ENCODE data around the gene NEURL1. TPM values are rescaled to one million over a fixed set of nuclear protein-coding genes. Genes with fewer than 3 reads are reported as not detected.

Gene NEURL1
- total RNA-seq, 1 experiment from 2014 or later, result 0.10 TPM

- Histone ChIP-seq H3K4me1 (ENCODE audit: control insufficient read depth, insufficient read depth, low read length) (no peaks in the 10 kb centered on the region), H3K4me3 (ENCODE audit: low read depth in 2 of 2, low read length in 2 of 2) (no peak within 1 kb of the TSS), H3K36me3 (ENCODE audit: control insufficient read depth, insufficient read depth, low read length) (no peaks in the 10 kb centered on the region), H3K27me3 (ENCODE audit: control insufficient read depth, insufficient read depth, low read length) (no peaks in the 10 kb centered on the region), H3K9me3 (ENCODE audit: control insufficient read depth, insufficient read depth, low read depth, low read length) (no peaks in the 10 kb centered on the region), H3K27ac (ENCODE audit: low read length) (no peak within 1 kb of the TSS)
- CTCF ChIA-PET, result no interaction called here
- DNase-seq (ENCODE audit: low read depth, low spot score) (no peak), ATAC-seq (peak; percentile 17; the same call in 1 of the 2 replicates)
- in situ Hi-C loops (cut with HindIII; ENCODE audit: low pct_unique_long_range_greater_than_20kb, low sequenced_read_pairs) (no loop called here), intact Hi-C loops (cut with micrococcal nuclease; ENCODE audit: unreplicated experiment) (no loop called here)
- TF ChIP-seq CTCF (IDR thresholded peaks at IDR 0.05) (no peak), POLR2AphosphoS5 (IDR thresholded peaks at IDR 0.05; ENCODE audit: low read depth, low read length) (no peak), SIN3A (IDR thresholded peaks at IDR 0.05; ENCODE audit: borderline replicate concordance, insufficient read depth, low read depth, low read length) (no peak), TCF7L2 (IDR thresholded peaks at IDR 0.05; ENCODE audit: low read depth, low read length) (no peak), REST (IDR thresholded peaks at IDR 0.05; ENCODE audit: insufficient read depth in 1 of 2, low read depth in 2 of 2, low read length in 1 of 2) (no peak)
- POLR2A ChIA-PET, result no interaction called here
- no TSS peak for BruUV-seq (replicated peaks)
Observed at GRCh38 chr10:103458720-103459119, 34.8 kb upstream of the NEURL1 start, which contains the start of gene CALHM1. CALHM1 (minus strand) TSS chr10:103458900; CDS start chr10:103458751, 149 bp downstream.

- Histone ChIP-seq H3K27ac (ENCODE audit: low read length) (no peak overlapping the region), H3K9me3 (ENCODE audit: control insufficient read depth, insufficient read depth, low read depth, low read length) (no peaks in the 10 kb centered on the region), H3K27me3 (ENCODE audit: control insufficient read depth, insufficient read depth, low read length) (no peaks in the 10 kb centered on the region), H3K4me3 (ENCODE audit: low read depth in 2 of 2, low read length in 2 of 2) (no peak overlapping the region), H3K36me3 (ENCODE audit: control insufficient read depth, insufficient read depth, low read length) (no peaks in the 10 kb centered on the region), H3K4me1 (ENCODE audit: control insufficient read depth, insufficient read depth, low read length) (no peaks in the 10 kb centered on the region)
- in situ Hi-C loops (cut with HindIII; ENCODE audit: low pct_unique_long_range_greater_than_20kb, low sequenced_read_pairs) (no loop called here), intact Hi-C loops (cut with micrococcal nuclease; ENCODE audit: unreplicated experiment) (no loop called here)
- BruUV-seq (replicated peaks), result no TSS peak
- ChIA-PET POLR2A (no interaction called here), CTCF (interaction anchor here (0.6 kb wide), 1 partner anchor 70 kb away, joined by 4 read pairs; no protein-coding TSS in a partner anchor)
- TF ChIP-seq REST (IDR thresholded peaks at IDR 0.05; ENCODE audit: insufficient read depth in 1 of 2, low read depth in 2 of 2, low read length in 1 of 2) (no peak), SIN3A (IDR thresholded peaks at IDR 0.05; ENCODE audit: borderline replicate concordance, insufficient read depth, low read depth, low read length) (no peak), TCF7L2 (IDR thresholded peaks at IDR 0.05; ENCODE audit: low read depth, low read length) (no peak), CTCF (IDR thresholded peaks at IDR 0.05) (no peak), POLR2AphosphoS5 (IDR thresholded peaks at IDR 0.05; ENCODE audit: low read depth, low read length) (no peak)
- ATAC-seq (no peak), DNase-seq (ENCODE audit: low read depth, low spot score) (no peak)
Observed at GRCh38 chr10:103459615-103460014, 33.9 kb upstream of the NEURL1 start.
